AG09309 (cell line): ENCODE data around the gene PANX3.
"Not testable (repeated sequence)": the region's sequence is repeated elsewhere in the genome, so short reads cannot be mapped to it uniquely, and the experiment has no call there.

Experiments used
- DNase-seq: peaks from one replicate; pipeline ENCODE4 v3.0.0-alpha.2; 2010; ENCODE audit warnings: low read depth
- H3K4me3 ChIP-seq: 2 replicates; pipeline ENCODE4 v1.5.1; 2011; ENCODE audit warnings: mild to moderate bottlenecking, low read depth, low read length, moderate library complexity; ENCODE audit not compliant: control insufficient read depth
- TF ChIP-seq, protein P1 (sequence below): IDR thresholded peaks from 2 replicates; pipeline ENCODE4 v1.5.1; 2011; ENCODE audit warnings: mild to moderate bottlenecking, low read depth, low read length, inconsistent platforms; ENCODE audit not compliant: insufficient read depth, control insufficient read depth; ENCODE audit errors: missing control alignments

PANX3 gene

DNA sequence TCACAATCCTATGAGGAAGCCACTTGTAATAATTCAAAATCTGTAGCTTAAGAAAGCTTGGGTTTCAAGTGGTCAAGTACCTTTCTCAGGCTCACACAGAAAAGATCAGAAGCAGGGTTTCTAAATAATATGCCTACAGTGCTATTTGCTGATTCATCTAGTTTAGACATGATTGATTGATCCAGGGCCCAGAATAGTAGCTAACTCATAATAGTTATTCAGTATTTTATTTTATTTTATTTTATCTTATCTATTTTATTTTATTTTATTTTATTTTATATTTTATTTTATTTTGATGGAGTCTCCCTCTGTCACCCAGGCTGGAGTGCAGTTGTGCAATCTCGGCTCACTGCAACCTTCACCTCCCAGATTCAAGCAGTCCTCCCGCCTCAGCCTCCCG lies 15.9 kb upstream of the PANX3 start:
- no peak for DNase-seq
- TF ChIP-seq, protein P1, sequence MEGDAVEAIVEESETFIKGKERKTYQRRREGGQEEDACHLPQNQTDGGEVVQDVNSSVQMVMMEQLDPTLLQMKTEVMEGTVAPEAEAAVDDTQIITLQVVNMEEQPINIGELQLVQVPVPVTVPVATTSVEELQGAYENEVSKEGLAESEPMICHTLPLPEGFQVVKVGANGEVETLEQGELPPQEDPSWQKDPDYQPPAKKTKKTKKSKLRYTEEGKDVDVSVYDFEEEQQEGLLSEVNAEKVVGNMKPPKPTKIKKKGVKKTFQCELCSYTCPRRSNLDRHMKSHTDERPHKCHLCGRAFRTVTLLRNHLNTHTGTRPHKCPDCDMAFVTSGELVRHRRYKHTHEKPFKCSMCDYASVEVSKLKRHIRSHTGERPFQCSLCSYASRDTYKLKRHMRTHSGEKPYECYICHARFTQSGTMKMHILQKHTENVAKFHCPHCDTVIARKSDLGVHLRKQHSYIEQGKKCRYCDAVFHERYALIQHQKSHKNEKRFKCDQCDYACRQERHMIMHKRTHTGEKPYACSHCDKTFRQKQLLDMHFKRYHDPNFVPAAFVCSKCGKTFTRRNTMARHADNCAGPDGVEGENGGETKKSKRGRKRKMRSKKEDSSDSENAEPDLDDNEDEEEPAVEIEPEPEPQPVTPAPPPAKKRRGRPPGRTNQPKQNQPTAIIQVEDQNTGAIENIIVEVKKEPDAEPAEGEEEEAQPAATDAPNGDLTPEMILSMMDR: no peak
- H3K4me3 ChIP-seq: no peak overlapping the region

DNA sequence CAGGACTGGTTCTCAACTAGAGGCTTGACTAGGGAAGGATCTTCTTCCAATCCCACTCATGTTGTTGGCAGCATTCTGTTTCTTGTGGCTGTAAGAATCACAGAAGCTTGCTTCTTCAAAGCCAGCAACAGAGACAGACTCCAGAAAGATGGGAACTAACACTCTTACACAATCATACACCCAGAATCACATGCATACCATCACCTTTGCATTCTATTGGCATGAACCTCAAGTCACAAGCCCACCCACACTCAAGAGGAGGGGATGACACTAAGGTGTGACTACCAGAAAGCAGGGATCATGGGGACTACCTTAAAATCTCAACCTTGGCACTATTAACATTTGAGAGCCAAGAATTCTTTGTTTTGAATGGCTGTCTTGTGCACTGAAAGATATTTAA lies 13.6 kb upstream of the PANX3 start:
- no peak for DNase-seq
- TF ChIP-seq, protein P1: no peak
- no peak overlapping the region for H3K4me3 ChIP-seq

DNA sequence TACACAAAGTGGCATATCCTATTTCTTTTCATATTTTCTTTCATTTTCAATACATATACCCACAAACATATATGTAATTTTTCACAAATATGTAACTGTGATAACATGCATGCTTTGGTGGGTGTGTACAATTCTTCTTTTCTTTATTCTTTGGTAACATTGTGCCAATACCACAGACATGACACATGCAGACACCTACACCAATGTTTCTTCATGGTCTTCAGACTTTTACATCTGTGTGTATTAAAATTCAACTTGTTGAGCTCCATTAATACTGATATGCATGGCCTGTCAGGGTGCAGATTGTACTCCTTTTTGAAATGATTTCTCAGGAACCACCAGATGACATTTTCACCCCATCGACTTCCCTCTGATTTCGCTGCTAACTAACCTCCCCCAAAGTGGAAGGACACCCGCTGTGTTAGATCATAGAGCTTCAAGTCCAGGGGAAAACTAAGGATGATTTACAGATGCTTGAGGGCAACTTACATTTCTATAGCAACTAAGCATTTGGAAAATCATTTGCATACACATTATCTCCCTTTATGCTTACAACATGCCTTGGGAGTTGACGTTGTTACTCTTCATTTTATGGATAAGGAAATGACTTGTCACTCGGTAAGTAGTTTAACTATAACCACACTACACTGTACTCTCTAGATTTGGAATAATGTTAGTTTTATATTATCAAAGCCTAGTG lies 10.5 kb upstream of the PANX3 start:
- TF ChIP-seq, protein P1: no peak
- H3K4me3 ChIP-seq: no peak overlapping the region
- no peak for DNase-seq

DNA sequence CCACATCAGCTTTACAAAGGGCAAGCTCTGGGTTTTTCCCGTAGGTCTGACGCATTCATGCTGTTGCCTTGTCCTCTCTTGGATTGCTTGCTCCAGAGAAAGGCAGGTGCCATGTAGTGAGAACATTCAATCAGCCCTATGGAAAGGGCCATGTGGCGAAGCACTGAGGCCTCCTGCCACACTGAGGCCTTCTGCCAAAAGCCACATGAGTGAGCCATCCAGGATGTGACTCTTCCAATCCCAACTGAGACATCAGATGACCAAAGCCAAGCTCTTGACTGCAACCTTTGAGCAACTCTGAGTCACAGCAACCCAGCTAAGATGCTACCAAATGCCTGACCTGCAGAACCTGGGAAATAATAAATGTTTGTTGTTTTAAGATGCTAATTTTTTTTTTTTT lies 9.0 kb upstream of the PANX3 start:
- H3K4me3 ChIP-seq: no peak overlapping the region
- DNase-seq: no peak
- TF ChIP-seq, protein P1: no peak

DNA sequence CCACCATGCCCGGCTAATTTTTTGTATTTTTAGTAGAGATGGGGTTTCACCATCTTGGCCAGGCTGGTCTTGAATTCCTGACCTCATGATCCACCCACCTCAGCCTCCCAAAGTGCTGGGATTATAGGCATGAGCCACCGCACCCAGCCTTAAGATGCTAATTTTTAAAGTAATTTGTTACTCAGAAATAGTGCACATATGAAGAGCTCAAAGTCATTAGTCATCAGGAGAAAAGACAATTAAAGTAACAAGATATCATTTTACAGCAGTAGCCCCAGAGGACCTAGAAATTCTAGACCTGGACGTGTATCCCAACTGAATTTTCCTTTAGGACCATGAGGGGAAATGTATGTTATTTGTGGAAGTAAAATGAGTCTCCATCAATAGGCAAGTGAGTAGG lies 8.5 kb upstream of the PANX3 start:
- not testable (repeated sequence) for H3K4me3 ChIP-seq, DNase-seq

DNA sequence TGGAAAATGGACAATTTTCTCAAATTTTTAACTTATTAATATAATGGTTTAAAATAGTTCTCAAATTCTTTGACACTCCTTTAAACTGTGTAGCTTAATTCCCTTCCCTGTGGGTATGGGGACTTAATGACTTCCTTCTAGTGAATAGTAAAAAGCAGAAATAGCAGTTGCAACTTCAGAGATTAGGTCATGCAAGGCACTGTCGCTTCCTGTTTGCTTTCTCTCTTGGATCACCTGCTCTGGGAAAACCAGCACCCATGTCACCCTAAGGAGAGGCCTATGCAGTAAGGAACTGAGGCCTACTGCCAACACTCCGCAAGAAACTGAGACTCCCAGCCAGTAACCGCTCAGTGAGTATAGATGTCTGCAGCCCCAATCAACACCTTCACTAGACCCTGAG lies 5.5 kb upstream of the PANX3 start:
- H3K4me3 ChIP-seq: no peak overlapping the region
- no peak for DNase-seq
- TF ChIP-seq, protein P1: no peak

DNA sequence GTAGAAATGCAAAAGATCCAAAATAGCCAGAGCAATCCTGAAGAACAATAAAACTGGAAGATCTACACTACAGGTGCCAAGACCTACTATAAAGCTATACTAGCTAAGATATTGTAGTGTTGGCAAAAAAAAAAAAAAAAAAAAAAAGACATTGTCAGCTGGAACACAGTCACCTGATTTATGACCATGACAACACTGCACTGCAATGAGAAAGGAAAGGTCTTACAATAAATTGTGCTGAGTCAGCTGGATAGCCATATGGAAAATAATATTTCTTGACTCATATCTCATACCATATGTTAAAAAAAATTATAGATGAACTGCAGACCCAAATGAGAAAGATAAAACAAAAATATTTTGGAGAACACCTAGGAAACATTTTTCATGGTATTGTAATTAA lies 3.1 kb upstream of the PANX3 start:
- H3K4me3 ChIP-seq: no peak overlapping the region
- TF ChIP-seq, protein P1: no peak
- no peak for DNase-seq
